Stimulated activated CD8-positive, alpha-beta memory T cell treated with anti-CD3 and anti-CD28 coated beads, Interleukin-15, amount 100 ng/mL, for 24 hours (primary cell): ENCODE measurements around the gene USP13.
"Not testable (repeated sequence)": the region's sequence is repeated elsewhere in the genome, so short reads cannot be mapped to it uniquely, and the experiment has no call there.

Source experiments
- DNase-seq: peaks from one replicate; pipeline ENCODE4 v3.0.0-alpha.2; 2020; ENCODE audit warnings: low read depth

The USP13 gene, protein sequence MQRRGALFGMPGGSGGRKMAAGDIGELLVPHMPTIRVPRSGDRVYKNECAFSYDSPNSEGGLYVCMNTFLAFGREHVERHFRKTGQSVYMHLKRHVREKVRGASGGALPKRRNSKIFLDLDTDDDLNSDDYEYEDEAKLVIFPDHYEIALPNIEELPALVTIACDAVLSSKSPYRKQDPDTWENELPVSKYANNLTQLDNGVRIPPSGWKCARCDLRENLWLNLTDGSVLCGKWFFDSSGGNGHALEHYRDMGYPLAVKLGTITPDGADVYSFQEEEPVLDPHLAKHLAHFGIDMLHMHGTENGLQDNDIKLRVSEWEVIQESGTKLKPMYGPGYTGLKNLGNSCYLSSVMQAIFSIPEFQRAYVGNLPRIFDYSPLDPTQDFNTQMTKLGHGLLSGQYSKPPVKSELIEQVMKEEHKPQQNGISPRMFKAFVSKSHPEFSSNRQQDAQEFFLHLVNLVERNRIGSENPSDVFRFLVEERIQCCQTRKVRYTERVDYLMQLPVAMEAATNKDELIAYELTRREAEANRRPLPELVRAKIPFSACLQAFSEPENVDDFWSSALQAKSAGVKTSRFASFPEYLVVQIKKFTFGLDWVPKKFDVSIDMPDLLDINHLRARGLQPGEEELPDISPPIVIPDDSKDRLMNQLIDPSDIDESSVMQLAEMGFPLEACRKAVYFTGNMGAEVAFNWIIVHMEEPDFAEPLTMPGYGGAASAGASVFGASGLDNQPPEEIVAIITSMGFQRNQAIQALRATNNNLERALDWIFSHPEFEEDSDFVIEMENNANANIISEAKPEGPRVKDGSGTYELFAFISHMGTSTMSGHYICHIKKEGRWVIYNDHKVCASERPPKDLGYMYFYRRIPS

DNA sequence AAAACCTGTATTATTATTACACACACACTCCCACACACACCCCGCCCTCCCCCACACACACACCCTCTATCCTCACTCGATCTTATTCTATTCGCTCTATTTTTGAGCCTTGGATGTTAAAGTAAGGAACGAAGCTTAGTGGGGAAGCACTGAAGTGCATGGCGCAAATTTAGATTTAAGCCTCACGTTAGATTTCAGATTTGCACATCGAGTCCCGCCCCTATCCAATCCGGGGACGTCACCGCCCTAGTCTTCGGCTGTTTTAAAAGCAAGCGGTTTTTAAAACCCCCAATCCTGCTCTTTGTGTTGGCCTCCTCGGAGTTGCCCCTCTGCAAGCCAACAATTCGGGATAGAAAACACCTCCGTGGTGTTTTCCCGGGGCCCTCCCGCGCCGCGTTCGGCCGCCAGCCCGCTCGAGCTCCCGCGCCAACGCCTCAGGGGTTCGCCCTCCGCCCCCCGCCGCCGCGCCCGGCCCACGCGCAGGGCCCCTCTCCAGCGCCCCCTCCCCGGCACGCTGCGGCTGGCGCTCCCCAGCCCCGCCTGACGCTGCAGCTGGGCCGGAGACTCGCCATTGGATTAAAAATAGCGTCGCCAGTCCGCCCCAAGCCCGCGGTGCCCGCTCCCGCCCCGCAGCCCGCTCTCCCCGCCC is at the start of gene USP13:
Gene USP13 (plus strand): TSS at position 594 of the 649 bp plus-strand sequence. CDS start 186 bp downstream, outside the sequence.
- DNase-seq, result peak; percentile 20

DNA sequence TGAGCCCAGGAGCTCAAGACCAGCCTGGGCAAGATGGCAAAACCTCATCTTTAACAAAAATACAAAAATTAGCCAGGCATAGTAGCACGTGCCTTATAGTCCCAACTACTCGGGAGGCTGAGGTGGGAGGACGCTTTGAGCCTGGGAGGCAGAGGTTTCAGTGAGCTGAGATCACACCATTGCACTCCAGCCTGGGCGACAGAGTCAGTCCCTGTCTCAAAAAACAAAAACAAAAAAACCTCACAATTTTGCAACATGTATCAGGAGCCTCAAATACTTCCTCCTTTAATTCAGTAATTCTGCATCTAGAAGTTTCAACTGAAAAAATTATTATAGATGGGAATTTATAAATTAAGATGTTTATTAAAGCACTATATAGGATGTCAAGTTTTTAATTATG is 49.5 kb upstream of the USP13 start:
- no peak for DNase-seq

DNA sequence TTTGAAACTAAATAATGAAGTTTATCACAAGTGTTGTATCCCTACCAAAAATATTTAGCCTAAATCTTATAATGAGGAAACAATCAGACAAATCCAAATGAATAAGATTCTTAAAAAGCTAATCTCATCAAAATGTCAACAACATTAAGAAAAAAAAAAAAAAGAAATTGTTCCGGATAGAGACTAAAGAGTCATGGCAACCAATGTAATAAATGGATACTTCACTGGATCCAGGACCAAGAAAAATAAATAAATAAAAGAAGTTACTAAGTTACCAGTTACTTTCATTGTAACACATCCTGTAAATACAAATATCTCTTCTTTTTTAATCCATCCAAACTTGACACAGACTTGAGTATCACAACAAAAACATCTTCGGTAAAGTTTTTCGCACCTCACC is 49.0 kb upstream of the USP13 start:
- DNase-seq, result no peak

DNA sequence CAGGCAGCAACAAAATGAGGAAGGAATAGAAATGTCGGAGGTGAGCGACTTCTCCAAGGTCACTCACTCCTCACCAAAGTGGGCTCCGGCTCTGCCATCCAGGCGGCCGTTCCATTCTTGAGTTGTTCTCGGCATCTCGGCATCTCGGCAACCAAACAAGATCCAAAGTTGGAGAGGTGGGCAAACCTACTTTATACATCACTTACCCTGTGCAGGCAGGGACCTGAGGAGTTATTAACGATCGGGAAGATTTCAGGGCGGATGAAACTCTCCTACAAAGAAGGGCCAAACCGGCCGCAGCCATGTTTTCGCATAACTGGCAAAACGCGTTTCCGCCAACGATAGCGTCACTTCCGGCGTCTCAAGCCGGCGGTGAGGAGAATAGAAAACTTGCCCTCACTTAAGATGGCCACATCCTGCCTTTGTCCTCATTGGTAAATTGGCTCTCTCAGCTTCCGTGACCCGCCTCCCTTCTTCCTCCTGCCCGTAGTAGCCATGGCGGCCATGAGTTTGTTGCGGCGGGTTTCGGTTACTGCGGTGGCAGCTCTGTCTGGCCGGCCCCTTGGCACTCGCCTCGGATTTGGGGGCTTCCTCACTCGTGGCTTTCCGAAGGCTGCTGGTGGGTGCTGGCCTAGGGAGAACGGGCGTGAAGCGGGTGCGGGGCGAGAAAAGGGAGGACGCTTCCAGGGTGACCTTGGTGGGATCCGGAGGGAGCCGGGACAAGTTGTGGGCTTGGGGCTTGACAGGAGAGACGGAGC is 48.3 kb upstream of the USP13 start, which contains the start of the genes MRPL47 and NDUFB5:
Gene MRPL47 (minus strand): TSS at position 318 of the 758 bp plus-strand sequence. CDS start 14 bp downstream, at position 304.
Gene NDUFB5 (plus strand): TSS at position 474 of the 758 bp plus-strand sequence. CDS start 22 bp downstream, at position 496.
- peak; percentile 81 for DNase-seq

DNA sequence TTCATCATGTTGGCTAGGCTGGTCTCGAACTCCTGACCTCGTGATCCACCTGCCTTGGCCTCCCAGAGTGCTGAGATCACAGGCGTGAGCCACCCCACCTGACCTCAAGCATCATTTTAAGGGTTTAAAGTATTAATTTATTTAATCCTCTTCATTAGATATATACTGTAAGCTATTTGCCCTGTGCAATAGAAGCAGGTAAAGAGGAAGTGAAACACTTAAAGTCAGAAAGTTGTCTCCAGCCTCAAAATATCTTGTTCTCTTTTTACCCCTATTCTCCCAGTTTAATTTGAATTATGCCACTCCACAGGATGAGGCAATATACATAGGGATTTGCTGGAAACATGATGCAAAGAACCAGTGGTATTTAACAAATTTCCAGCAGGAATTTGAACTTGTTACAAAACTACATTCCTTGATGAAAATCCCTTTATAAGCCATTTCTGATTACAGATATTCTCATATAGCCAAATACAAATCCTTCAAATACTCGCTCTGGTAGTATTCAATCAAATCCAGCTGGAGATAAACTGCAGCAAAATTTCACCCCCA is 46.2 kb upstream of the USP13 start:
- DNase-seq, result no peak

DNA sequence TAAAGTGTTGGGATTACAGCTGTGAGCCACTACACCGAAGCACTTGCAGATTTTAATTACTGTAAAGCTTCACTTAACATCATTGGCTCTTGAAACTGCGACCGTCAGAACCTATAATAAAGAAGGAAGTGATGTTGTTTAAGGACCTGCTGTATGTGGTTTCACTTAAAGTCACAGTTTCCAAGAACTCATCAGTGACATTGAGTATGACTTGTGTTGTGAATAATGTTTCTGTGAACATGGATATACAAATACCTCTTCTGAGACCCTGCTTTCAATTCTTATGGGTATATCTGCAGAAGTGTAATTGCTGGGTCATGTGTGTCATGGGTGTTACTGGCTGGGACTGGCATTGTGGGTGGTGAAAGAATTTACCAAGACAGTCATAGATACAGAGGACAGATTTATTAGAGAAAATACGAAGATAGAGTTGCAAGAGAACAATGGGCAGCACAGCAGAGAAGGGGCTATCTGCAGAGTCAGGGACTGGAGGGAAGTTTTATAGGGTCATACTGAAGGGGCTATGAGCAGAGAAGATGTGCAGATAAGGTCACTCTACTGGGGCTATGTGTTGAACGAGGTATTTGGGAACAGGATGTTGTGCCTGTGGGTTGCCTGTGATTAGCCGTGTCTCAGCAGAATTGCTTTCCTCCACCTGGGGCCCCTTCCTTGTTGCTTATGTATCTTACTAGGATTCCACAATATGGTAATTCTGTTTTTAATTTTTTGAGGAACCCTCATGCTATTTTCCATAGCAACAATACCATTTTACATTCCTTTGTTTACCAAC is 43.7 kb upstream of the USP13 start:
- DNase-seq, result no peak

DNA sequence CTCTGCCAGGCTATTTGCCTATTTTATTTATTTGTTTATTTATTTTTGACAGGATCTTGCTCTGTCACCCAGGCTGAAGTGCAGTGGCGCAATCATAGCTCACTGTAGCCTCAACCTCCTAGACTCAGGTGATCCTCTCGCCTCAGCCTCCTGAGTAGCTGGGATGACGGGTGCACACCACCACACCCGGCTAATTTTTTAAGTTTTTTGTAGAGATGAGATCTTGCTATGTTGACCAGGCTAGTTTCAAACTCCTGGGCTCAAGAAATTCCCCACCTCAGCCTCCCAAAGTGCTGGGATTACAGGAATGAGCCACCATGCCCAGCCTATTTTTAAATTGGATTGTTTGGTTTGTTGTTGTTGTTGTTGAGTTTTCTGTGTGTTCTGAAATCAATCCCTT is 42.8 kb upstream of the USP13 start:
- no peak for DNase-seq

DNA sequence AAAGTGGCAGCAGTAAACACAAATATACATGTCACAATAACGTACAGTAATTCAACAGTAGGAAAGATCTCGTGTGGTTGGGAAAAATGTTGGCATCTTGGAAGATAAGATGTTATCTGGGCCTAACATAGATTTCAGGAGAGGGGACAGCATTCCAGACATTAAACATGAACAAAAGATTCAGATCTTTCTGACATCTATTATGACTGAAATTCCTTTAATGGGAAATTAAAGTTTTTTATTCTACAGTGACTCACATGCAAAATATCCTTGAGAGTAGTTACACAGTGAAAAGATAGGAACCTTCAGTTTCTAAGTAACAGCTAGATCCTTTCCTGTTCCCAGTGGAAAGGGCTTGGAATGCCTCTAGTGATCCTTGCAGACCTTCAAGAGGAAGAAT is 39.0 kb upstream of the USP13 start:
- no peak for DNase-seq

DNA sequence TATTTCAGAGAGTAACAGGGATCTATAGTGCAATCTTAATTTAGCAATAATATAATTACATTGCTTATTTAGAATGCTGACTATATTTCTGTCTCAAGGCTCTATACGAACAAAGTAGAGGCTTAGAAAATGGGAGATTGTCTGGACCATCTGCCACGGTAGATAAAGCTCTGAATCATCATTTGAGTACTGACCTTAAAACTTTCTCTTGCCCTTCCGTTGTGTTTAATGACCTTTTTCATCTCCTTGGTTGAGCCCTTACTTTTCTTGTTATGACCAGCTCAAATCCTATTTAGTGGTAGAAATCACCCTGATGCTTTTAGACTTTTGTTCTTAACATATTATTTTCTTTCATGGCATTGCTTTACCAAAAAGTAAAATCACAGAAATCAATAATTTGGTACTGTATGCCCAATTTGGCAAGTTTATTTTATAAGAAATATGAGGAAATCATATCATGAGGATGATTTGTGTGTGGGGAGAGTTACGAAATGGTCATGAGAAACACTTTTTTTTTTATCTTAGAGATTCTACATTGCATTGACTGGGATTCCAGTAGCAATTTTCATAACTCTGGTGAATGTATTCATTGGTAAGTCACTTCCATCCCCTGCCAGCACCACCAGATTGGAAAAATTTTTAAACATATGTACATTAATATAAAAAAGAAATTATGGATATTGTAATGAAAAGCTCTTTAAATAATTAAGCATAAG is 37.2 kb upstream of the USP13 start:
- DNase-seq, result no peak

DNA sequence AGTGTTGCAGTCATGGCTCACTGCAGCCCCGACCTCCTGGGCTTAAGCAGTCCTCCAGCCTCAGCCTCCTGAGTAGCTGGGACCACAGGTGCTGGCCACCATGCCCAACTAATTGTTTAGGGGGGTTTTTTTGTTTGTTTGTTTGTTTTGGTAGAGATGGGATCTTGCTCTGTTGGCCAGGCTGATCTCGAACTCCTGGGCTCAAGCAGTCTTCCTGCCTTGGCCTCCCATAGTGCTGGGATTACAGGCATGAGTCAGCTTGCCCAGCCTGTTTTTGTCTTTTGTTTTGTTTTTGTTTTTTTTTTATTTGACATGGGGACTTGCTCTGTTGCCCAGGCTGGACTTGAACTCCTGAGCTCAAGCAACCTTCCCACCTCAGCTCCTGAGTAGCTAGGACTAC is 30.8 kb upstream of the USP13 start:
- DNase-seq, result no peak

DNA sequence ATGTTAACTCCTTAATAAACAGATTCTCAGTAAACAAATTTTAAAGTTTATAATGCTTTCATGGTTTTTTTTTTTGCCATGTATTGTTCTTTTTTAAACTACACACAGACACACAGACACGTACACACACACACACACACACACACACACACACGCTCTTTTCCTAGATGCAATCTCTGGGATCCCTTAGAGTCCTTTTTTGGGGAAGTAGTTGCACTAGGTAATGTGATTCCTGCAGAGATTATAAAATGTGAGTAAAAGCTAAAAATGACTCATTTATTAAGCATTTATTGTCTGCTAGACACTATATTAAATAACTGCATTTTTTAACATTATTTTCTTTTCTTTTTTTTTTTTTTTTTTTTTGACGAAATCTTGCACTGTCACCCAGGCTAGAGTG is 28.4 kb upstream of the USP13 start:
- no peak for DNase-seq

DNA sequence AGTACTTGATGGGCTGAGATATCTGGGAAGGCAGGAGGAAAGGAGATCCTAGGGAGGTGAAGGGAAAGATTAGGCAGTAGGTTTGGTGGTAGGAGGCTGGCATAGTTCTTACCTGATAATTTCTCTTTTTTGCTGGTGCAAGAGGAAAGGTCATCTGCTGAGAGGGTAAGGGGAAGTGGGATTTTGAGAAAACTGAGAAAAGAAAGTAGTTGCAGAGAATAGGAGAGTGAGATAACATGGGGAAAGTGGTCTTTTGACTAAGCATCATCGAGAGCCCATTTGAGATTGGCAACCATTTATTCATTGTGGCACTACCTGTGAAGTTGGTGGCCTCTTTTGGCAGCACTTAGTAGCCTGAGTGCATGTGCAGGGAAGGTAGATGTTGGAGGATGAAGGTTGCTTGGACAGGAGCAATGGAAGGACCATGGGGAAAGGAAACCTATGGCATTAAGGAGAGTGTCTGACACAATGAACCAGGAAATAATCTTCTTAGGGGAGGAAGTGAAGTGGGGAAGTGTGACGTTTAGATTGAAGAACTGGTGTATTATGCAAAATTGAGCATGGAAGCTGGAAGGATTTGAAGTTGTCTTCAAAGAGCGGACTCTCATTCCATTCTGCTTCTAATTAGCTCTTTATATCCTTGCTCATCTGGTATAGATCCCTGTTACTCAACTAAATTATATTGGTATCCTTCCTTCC is 21.9 kb upstream of the USP13 start:
- no peak for DNase-seq

DNA sequence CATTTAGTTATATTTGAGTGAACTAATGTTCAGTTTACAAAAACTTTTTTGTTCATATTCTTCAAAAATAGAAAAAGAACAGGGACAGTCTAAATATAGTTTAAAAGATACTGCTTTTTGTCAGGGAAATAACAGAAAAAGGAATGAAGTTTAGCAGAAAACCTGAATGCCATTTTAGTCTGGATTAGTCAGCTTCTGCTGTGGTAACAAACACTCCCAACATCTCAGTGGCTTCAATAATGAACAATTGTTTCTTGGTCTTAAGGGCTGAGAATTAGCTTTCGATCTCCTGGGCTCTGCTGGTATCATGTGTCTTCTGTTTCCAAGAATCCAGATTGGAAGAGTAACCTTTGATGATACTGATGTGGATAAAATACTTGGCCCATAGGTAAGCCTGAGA is 12.4 kb upstream of the USP13 start:
- DNase-seq, result no peak

DNA sequence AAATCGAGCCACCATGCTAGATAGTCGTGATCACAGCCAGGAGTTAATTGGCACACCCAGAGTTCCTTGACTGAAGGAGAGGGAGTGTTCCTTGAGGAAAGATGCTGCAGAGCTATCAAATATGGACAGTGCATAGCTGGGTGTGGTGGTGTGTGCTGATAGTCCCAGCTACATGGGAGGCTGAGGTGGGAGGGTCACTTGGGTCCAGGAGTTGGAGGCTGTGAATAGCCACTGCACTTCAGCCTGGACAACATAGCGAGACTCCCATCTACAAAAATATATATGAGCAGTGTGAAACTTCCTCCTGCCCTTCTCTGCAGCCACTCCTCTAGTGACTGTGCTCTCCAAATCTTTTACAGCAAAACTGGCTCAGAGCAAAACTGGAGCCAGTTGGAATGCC is 10.0 kb upstream of the USP13 start:
- no peak for DNase-seq

DNA sequence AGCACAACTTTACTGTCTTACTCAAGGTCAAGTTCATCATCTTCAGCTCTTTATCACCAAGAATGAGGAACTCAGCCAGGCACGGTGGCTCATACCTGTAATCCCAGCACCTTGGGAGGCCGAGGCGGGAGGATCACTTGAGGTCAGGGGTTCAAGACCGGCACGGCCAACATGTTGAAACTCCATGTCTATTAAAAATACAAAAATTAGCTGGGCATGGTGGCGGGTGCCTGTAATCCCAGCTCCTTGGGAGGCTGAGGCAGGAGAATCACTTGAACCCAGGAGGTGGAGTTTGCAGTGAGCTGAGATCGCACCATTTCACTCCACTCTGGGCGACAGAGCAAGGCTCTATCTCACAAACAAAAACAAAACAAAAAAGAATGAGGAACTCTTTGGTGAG is 9.0 kb upstream of the USP13 start:
- DNase-seq, result not testable (repeated sequence)

DNA sequence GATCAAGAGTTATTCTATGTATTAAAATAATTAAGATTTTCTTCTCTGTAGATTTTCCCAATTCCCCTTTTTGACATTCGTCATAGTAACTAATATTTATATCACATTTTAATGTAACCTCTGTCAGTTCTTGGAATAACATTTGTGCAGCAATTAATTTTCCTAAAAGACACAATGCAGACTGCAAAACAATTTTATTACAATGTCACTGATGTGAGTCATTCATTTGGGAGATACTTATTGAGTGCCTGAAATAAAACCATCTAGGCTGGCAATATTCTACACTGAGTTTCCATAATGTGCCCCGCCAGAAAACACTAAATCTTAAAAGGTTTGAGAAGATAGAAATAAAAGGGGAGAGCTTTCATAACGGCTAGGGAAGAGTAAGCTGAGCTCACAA is 6.7 kb upstream of the USP13 start:
- DNase-seq, result no peak

DNA sequence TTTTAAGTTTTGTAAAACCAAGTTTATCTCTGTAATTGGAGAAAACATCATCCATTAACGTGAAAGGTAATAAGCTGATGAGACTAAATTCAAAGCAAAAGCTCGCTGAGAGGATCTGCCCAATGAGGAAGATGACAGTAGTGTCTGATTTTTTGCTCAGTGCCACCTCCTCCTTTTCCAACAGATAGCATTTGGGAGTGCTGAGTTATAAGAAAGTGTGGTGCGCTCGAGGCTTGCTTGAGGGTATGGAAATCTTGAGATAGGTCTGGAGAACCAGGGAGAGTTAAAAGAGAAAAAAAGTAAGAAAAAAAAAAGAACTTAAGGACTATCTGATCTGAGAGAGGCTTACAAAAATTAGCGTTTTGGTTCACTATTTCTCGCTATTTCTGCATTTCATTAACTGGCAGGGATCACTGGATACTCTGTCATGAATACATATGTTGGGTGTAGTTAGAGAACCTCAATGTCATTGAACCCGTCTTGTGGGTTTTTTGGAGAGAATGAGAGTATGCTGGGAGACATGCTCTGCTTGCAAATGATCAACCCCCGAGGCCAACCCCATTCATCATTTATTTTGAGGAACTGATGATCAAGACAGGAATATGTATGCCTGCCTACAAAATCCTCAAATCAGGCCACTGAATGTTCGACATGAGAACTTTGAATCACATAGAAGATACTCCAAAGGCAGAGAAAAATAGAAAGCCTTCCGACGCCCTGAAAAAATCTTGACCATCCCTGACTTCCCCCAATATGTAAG is 973 bp upstream of the USP13 start:
- no peak for DNase-seq

DNA sequence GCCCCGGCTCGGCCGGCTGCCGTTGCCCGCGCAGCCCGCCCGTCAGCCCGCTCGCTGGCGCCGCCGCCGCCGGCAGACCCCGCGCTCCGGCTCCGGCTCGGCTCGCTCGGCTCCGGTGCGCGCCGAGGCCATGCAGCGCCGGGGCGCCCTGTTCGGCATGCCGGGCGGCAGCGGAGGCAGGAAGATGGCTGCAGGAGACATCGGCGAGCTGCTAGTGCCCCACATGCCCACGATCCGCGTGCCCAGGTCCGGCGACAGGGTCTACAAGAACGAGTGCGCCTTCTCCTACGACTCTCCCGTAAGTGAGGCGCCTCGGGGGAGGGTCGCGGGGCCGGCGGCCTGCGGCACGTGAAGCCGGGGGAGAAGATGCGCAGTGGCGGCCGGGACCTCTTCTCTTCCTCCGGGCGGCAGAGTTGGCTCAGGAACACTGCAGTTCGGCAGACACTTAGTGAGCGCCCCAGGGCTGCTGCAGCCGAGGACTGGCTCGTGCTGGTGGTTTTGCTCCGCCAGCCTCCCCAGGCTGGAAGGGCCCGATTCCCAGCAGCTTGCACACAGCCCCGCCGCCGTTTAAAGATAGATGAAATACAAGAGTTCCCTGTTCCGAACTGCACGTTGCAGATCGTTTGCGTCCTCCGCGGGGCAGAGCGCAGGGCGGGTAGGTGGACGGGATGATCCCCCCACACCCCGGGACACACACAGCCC is 407 bp downstream of the USP13 start:
- peak; percentile 28 for DNase-seq
